ENCODE data around the gene GRM7. TPM values are rescaled to one million over a fixed set of nuclear protein-coding genes. Genes with fewer than 3 reads are reported as not detected.

GRM7 gene
- total RNA-seq, 1 experiment from 2014 or later: not detected

DNA sequence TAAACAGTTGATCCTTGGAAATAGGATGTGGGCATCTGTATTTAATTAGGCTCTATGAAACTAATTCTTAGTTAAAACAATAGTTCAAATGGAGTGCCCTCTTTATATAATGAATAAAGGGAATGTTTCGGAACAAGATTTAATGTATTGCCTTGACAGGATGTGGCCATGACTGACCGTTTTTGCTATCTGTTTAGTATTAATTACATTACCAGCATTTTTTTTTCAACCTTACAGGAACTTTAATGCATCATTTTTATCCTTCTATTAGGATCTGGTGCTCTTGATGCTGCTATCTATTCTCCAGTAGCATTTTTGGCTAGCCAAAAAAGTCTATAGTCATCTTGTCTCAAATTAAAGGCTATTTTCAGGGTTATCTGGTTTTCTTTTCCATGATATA is 340.9 kb downstream of the GRM7 start:
- Histone ChIP-seq H3K4me3 (no peak overlapping the region), H3K4me1 (replicated peaks) (no peaks in the 10 kb centered on the region), H3K27ac (no peak overlapping the region), H3K9me3 (replicated peaks) (no peaks in the 10 kb centered on the region), H3K27me3 (replicated peaks) (no peaks in the 10 kb centered on the region), H3K36me3 (no peaks in the 10 kb centered on the region)
- DNase-seq (ENCODE audit: low read depth in 1 of 2, low spot score in 2 of 2): no peak

- DNase-seq (ENCODE audit: low read depth in 1 of 2, low spot score in 2 of 2): no peak
- no peaks in the 10 kb centered on the region for H3K9me3 ChIP-seq (replicated peaks)
- no peaks in the 10 kb centered on the region for H3K4me1 ChIP-seq (replicated peaks)
- no peaks in the 10 kb centered on the region for H3K27me3 ChIP-seq (replicated peaks)
- no peaks in the 10 kb centered on the region for H3K36me3 ChIP-seq
- no peak overlapping the region for H3K4me3 ChIP-seq
- H3K27ac ChIP-seq: no peak overlapping the region
Measured at GRCh38 chr3:7203969-7204847, 343.3 kb downstream of the GRM7 start.

DNA sequence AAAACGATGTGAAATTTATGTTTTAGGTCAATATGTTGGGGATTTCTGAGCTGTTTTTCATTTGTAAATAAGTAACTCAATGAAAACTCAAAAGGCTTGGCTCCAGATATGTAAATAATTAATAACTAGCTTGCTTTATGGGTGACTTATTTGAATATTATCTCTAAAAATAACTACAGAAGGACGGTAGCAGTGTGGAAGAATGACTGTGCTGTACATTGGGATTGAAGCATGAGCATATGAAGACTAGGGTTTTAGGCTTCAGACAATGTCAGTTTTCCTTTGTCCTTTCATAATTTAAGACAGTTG is 343.9 kb downstream of the GRM7 start:
- no peaks in the 10 kb centered on the region for H3K4me1 ChIP-seq (replicated peaks)
- no peaks in the 10 kb centered on the region for H3K27me3 ChIP-seq (replicated peaks)
- no peak for DNase-seq (ENCODE audit: low read depth in 1 of 2, low spot score in 2 of 2)
- no peak overlapping the region for H3K27ac ChIP-seq
- no peaks in the 10 kb centered on the region for H3K36me3 ChIP-seq
- H3K9me3 ChIP-seq (replicated peaks): no peaks in the 10 kb centered on the region
- H3K4me3 ChIP-seq: no peak overlapping the region

GRCh38 chr3:7205535-7205934 is 344.6 kb downstream of the GRM7 start:
- DNase-seq (ENCODE audit: low read depth in 1 of 2, low spot score in 2 of 2): no peak
- no peaks in the 10 kb centered on the region for H3K27me3 ChIP-seq (replicated peaks)
- no peaks in the 10 kb centered on the region for H3K36me3 ChIP-seq
- no peaks in the 10 kb centered on the region for H3K9me3 ChIP-seq (replicated peaks)
- H3K27ac ChIP-seq: no peak overlapping the region
- H3K4me1 ChIP-seq (replicated peaks): no peaks in the 10 kb centered on the region
- no peak overlapping the region for H3K4me3 ChIP-seq

DNA sequence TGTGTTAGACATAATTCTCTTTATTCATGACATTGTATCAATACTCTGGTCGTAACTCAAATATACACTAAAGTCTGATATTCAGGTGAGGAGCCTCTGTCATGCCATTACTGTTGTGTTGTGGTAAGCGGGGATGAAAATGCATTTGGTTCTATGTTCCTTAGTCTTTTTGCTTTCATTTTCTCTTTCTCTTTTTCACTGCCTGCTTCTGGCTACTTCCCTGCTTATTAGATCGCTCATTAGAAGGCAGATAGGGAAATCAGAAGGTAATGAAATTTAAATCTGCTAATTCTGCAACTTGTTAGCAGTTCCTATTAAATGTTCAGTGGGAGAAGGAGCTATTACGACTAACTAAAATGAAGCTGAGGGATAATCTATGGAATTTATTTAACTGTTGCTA is 345.0 kb downstream of the GRM7 start:
- Histone ChIP-seq H3K9me3 (replicated peaks) (no peaks in the 10 kb centered on the region), H3K4me3 (no peak overlapping the region), H3K36me3 (no peaks in the 10 kb centered on the region), H3K27me3 (replicated peaks) (no peaks in the 10 kb centered on the region), H3K27ac (no peak overlapping the region), H3K4me1 (replicated peaks) (no peaks in the 10 kb centered on the region)
- no peak for DNase-seq (ENCODE audit: low read depth in 1 of 2, low spot score in 2 of 2)

DNA sequence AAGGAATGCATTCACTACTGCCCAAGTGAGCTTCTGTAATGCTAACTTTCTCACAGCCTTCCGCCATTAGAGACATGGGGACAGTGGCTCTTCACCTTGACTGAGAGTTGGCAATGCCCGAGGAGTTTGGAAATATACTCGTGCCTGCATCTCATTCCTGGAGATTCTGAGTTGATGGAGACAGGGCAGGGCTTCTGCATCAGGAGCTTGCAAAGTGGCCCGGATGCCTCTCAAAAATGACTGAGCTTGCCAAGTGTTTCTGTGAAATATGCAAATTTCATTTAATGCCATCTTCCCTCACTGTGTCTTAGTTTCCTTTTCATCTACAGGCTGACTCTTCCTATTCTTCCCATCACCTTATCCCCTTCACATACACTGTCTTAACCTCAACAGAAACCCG is 346.2 kb downstream of the GRM7 start:
- Histone ChIP-seq H3K4me3 (no peak overlapping the region), H3K36me3 (no peaks in the 10 kb centered on the region), H3K4me1 (replicated peaks) (no peaks in the 10 kb centered on the region), H3K27ac (no peak overlapping the region), H3K9me3 (replicated peaks) (no peaks in the 10 kb centered on the region), H3K27me3 (replicated peaks) (no peaks in the 10 kb centered on the region)
- DNase-seq (ENCODE audit: low read depth in 1 of 2, low spot score in 2 of 2): no peak

GRCh38 chr3:7207928-7208327 is 347.0 kb downstream of the GRM7 start:
- no peaks in the 10 kb centered on the region for H3K9me3 ChIP-seq (replicated peaks)
- H3K27ac ChIP-seq: no peak overlapping the region
- H3K27me3 ChIP-seq (replicated peaks): no peaks in the 10 kb centered on the region
- no peaks in the 10 kb centered on the region for H3K4me1 ChIP-seq (replicated peaks)
- DNase-seq (ENCODE audit: low read depth in 1 of 2, low spot score in 2 of 2): no peak
- no peak overlapping the region for H3K4me3 ChIP-seq
- H3K36me3 ChIP-seq: no peaks in the 10 kb centered on the region

GRCh38 chr3:7209098-7209497 is 348.2 kb downstream of the GRM7 start:
- no peaks in the 10 kb centered on the region for H3K36me3 ChIP-seq

GRCh38 chr3:7211740-7212139 is 350.8 kb downstream of the GRM7 start:
- Histone ChIP-seq H3K9me3 (replicated peaks) (no peaks in the 10 kb centered on the region), H3K4me1 (replicated peaks) (no peaks in the 10 kb centered on the region), H3K4me3 (no peak overlapping the region), H3K27me3 (replicated peaks) (no peaks in the 10 kb centered on the region), H3K36me3 (no peaks in the 10 kb centered on the region), H3K27ac (no peak overlapping the region)
- DNase-seq (ENCODE audit: low read depth in 1 of 2, low spot score in 2 of 2): no peak

More at GRCh38 chr3:7209098-7209497, 348.2 kb downstream of the GRM7 start:
- DNase-seq (ENCODE audit: low read depth in 1 of 2, low spot score in 2 of 2): no peak
- no peaks in the 10 kb centered on the region for H3K4me1 ChIP-seq (replicated peaks)
- H3K9me3 ChIP-seq (replicated peaks): no peaks in the 10 kb centered on the region
- H3K27me3 ChIP-seq (replicated peaks): no peaks in the 10 kb centered on the region
- no peak overlapping the region for H3K4me3 ChIP-seq
- H3K27ac ChIP-seq: no peak overlapping the region

DNA sequence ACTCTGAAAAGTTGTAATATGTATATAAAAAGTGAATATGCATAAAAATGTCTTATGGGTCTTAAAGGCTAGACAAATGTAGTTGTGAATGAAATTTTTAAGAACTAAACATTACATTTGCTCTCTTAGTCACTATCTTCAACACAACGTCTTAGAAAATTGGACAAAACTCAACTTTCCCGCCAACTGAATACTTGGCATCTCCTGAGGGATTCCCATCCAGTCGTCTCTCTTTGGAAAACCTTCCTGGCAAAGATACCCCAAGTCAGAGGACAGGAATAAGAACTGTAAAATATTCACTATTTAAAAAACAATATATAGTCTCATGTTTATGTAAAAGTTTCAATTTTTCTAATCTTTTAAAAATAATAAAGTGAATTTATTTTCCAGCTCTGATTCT is 354.8 kb downstream of the GRM7 start:
- H3K27ac ChIP-seq: no peak overlapping the region
- H3K27me3 ChIP-seq (replicated peaks): no peaks in the 10 kb centered on the region

DNA sequence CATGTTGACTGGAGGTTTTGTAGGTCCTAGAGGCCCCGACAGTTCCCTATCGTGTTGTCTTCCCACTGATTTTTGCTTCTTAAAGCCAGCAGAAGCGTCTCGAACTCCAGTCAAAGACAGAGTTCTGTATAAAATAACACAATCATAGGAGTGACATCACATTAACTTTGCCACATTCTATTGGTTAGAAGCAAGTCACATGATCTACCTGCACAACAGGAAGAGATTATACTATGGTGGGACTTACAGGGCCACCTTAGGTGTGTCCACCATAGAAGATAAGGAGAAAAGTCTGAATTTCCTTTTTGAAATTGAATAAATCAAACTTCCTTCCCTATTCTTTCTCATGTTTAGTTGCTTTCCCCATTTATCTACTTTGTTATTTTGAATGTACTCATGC is 365.5 kb downstream of the GRM7 start:
- Histone ChIP-seq H3K27me3 (replicated peaks) (no peaks in the 10 kb centered on the region), H3K36me3 (no peaks in the 10 kb centered on the region), H3K27ac (no peak overlapping the region)

More for the DNA sequence above, 354.8 kb downstream of the GRM7 start:
- no peak for DNase-seq (ENCODE audit: low read depth in 1 of 2, low spot score in 2 of 2)
- Histone ChIP-seq H3K4me1 (replicated peaks) (no peaks in the 10 kb centered on the region), H3K9me3 (replicated peaks) (no peaks in the 10 kb centered on the region), H3K4me3 (no peak overlapping the region), H3K36me3 (no peaks in the 10 kb centered on the region)

DNA sequence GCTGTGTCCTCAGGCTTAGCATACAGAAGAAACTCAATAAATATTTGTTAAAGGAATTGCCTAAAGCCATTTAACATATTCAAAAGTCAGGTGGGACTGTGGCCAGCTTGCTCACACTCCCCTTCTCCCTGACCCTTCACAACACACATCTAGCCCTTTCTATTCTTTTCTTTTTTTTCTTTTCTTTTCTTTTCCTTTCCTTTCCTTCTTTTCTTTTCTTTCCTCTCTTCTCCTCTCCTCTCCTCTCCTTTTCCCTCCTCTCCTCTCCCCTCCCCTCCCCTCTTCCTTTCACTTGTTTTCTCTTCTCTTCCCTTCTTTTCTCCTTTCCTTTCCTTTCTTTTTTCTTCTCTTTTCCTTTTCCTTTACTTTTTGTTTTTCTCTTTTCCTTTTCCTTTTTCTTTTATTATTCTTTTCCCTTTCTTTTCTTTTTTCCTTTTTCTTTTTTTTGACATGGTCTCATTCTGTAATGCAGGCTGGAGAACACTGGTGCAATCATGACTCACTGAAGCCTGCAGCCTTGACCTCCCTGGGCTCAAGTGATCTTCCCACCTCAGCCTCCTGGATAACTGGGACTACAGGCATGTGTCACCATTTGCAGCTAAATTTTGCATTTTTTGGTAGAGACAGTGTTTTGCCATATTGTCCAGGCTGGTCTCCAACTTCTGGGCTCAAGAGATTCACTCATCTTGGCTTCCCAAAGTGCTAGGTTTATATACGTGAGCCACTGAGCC is 377.8 kb downstream of the GRM7 start:
- Histone ChIP-seq H3K4me1 (replicated peaks) (no peaks in the 10 kb centered on the region), H3K27ac (no peak overlapping the region), H3K36me3 (no peaks in the 10 kb centered on the region), H3K9me3 (replicated peaks) (no peaks in the 10 kb centered on the region), H3K27me3 (replicated peaks) (no peaks in the 10 kb centered on the region), H3K4me3 (no peak overlapping the region)
- no peak for DNase-seq (ENCODE audit: low read depth in 1 of 2, low spot score in 2 of 2)

More for the DNA sequence above, 365.5 kb downstream of the GRM7 start:
- H3K4me1 ChIP-seq (replicated peaks): no peaks in the 10 kb centered on the region
- no peak for DNase-seq (ENCODE audit: low read depth in 1 of 2, low spot score in 2 of 2)
- H3K4me3 ChIP-seq: no peak overlapping the region
- no peaks in the 10 kb centered on the region for H3K9me3 ChIP-seq (replicated peaks)

GRCh38 chr3:7241584-7242302 is 380.8 kb downstream of the GRM7 start:
- no peaks in the 10 kb centered on the region for H3K36me3 ChIP-seq
- DNase-seq (ENCODE audit: low read depth in 1 of 2, low spot score in 2 of 2): no peak
- H3K9me3 ChIP-seq (replicated peaks): no peaks in the 10 kb centered on the region

GRCh38 chr3:7242303-7242635 is 381.4 kb downstream of the GRM7 start:
- no peaks in the 10 kb centered on the region for H3K36me3 ChIP-seq
- no peaks in the 10 kb centered on the region for H3K9me3 ChIP-seq (replicated peaks)
- H3K4me3 ChIP-seq: no peak overlapping the region
- no peak overlapping the region for H3K27ac ChIP-seq
- DNase-seq (ENCODE audit: low read depth in 1 of 2, low spot score in 2 of 2): no peak
- no peaks in the 10 kb centered on the region for H3K27me3 ChIP-seq (replicated peaks)
- no peaks in the 10 kb centered on the region for H3K4me1 ChIP-seq (replicated peaks)

More at GRCh38 chr3:7241584-7242302, 380.8 kb downstream of the GRM7 start:
- H3K27me3 ChIP-seq (replicated peaks): no peaks in the 10 kb centered on the region
- H3K4me1 ChIP-seq (replicated peaks): no peaks in the 10 kb centered on the region
- H3K4me3 ChIP-seq: no peak overlapping the region
- no peak overlapping the region for H3K27ac ChIP-seq

Measured in SJSA1 (cell line).